ENCODE results near the gene DDX17. TPM values are rescaled to one million over a fixed set of nuclear protein-coding genes. Genes with fewer than 3 reads are reported as not detected.
A peak's percentile ranks its signal among the peaks of the same experiment; 100 is the strongest.

The DDX17 gene
- total RNA-seq, 2 donors from 2014 or later = 663 to 682 TPM

DNA sequence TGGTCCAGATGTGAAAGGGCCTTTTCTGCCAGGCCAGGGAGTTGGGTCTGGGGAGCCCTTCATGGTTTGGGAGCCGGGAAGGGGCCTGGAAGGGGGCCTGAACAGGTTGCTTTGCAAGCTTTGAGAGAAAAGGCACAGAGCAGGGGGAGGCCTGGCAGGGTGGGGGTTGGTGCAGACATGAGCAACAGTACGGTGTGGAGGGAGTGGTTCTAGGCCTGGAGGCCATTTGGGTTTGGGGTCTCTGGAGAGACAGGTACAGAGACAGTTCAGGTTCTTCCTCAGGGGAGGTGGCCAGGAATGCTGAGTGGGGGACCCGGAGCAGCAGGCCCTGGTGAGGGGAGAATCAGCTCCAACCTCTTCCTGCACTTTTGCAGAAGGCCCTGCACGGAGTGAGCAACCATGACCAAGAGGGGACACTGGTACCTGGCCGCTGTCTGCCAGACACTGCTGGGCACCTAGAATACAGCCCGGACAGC lies 36.8 kb downstream of the DDX17 start:
- peaks cover 3% of the 10 kb centered on the region for H3K27me3 ChIP-seq (replicated peaks; ENCODE audit: insufficient read depth)
- peaks cover 0 to 20% of the 10 kb centered on the region in 2 donors for H3K4me1 ChIP-seq (ENCODE audit: control insufficient read depth in 1 of 2, low read depth in 2 of 2)
- ATAC-seq (ENCODE audit: insufficient number of reproducible peaks, low FRiP score, low read depth) (no peak), DNase-seq (ENCODE audit: low spot score) (no peak)
- H3K4me3 ChIP-seq = peak overlapping the region; percentile 90
- H3K9me3 ChIP-seq = no peaks in the 10 kb centered on the region
- TF ChIP-seq, protein P1, sequence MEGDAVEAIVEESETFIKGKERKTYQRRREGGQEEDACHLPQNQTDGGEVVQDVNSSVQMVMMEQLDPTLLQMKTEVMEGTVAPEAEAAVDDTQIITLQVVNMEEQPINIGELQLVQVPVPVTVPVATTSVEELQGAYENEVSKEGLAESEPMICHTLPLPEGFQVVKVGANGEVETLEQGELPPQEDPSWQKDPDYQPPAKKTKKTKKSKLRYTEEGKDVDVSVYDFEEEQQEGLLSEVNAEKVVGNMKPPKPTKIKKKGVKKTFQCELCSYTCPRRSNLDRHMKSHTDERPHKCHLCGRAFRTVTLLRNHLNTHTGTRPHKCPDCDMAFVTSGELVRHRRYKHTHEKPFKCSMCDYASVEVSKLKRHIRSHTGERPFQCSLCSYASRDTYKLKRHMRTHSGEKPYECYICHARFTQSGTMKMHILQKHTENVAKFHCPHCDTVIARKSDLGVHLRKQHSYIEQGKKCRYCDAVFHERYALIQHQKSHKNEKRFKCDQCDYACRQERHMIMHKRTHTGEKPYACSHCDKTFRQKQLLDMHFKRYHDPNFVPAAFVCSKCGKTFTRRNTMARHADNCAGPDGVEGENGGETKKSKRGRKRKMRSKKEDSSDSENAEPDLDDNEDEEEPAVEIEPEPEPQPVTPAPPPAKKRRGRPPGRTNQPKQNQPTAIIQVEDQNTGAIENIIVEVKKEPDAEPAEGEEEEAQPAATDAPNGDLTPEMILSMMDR (IDR thresholded peaks at IDR 0.05) = no peak
- H3K27ac ChIP-seq = no peak overlapping the region
- no peaks in the 10 kb centered on the region for H3K36me3 ChIP-seq

- TF ChIP-seq, protein P1 (IDR thresholded peaks at IDR 0.05) = peak; percentile 17
- Histone ChIP-seq H3K9me3 (no peaks in the 10 kb centered on the region), H3K36me3 (no peaks in the 10 kb centered on the region), H3K27me3 (replicated peaks; ENCODE audit: insufficient read depth) (peaks cover 3% of the 10 kb centered on the region), H3K27ac (no peak overlapping the region), H3K4me1 (ENCODE audit: control insufficient read depth in 1 of 2, low read depth in 2 of 2) (peaks cover 0 to 20% of the 10 kb centered on the region in 2 donors), H3K4me3 (peak overlapping the region; percentile 90)
- DNase-seq (ENCODE audit: low spot score) (no peak), ATAC-seq (ENCODE audit: insufficient number of reproducible peaks, low FRiP score, low read depth) (no peak)
These were observed 37.4 kb downstream of the DDX17 start for GRCh38 chr22:38468443-38469305.

DNA sequence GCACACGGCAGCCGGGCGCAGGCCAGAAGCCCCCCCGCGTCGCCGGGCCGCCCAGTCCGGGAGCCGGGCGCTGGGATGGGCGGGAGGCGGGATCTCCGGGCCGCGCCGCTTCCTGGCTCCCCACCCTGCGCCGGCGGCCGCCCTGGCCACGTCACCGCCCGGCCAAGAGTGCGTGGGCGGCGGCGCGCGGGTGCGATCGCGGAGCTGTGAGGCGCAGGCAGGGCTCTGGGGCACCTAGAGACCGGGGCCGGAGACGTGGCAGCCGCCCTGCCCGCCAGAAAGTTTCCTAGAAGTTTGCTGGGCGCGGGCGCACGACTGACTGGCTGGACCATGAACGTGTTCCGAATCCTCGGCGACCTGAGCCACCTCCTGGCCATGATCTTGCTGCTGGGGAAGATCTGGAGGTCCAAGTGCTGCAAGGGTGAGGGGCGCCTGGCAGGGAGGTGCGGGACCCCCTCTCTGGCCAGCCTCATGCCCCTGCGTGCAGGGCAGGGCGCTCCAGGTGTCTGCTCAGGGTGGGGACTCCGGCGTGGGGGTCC lies 38.1 kb downstream of the DDX17 start, which contains the start of gene KDELR3:
Gene KDELR3, plus strand, starts transcription at position 193 of the 539 bp plus-strand sequence. Its CDS starts 138 bp downstream, at position 331.
- DNase-seq (ENCODE audit: low spot score) (no peak), ATAC-seq (ENCODE audit: insufficient number of reproducible peaks, low FRiP score, low read depth) (peak; percentile 38)

DNA sequence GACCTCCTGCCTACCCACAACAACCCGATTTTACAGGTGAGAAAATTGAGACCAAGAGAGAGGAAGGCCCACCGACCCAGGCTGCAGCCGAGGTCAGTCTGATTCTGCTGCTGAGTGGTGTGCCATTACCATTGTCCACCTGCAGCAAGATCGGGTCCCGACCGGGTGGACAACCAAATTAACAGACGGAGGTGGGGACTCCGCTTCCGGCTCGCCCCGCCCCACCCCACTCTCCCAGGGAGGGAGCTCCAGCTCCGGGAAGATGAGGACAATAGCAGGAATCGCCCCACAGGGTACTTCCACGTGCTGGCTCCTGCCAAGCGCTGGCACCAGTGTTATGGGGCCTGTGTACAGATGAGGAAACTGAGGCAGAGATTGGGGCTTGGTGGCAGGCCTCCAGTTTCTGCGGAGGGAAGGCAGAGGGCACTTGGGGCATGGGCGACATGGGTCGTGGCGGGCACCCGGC lies 38.6 kb downstream of the DDX17 start:
- Histone ChIP-seq H3K36me3 (no peaks in the 10 kb centered on the region), H3K27me3 (replicated peaks; ENCODE audit: insufficient read depth) (peaks cover 3% of the 10 kb centered on the region), H3K4me1 (ENCODE audit: control insufficient read depth in 1 of 2, low read depth in 2 of 2) (peaks cover 0 to 20% of the 10 kb centered on the region in 2 donors), H3K4me3 (peak overlapping the region; percentile 90), H3K9me3 (no peaks in the 10 kb centered on the region), H3K27ac (no peak overlapping the region)
- ATAC-seq (ENCODE audit: insufficient number of reproducible peaks, low FRiP score, low read depth) (no peak), DNase-seq (ENCODE audit: low spot score) (no peak)
- TF ChIP-seq, protein P1 (IDR thresholded peaks at IDR 0.05) = no peak

More for the DNA sequence above, 38.1 kb downstream of the DDX17 start, which contains the start of gene KDELR3:
- no peaks in the 10 kb centered on the region for H3K9me3 ChIP-seq
- TF ChIP-seq, protein P1 (IDR thresholded peaks at IDR 0.05) = no peak
- H3K4me1 ChIP-seq (ENCODE audit: control insufficient read depth in 1 of 2, low read depth in 2 of 2) = peaks cover 0 to 20% of the 10 kb centered on the region in 2 donors
- H3K4me3 ChIP-seq = peak within 1 kb of the TSS; percentile 90
- H3K27ac ChIP-seq = no peak within 1 kb of the TSS
- no peaks in the 10 kb centered on the region for H3K36me3 ChIP-seq
- peaks cover 3% of the 10 kb centered on the region for H3K27me3 ChIP-seq (replicated peaks; ENCODE audit: insufficient read depth)

Measured in thoracic aorta (tissue), 2 donors.